GM23338 (cell line): ENCODE results near the gene YY1AP1. TPM values are rescaled to one million over a fixed set of nuclear protein-coding genes. Genes with fewer than 3 reads are reported as not detected.

Experiments
- ATAC-seq: fragments of 200-7000 bp; cut with Tn5 transposase; 3 replicates; pipeline ENCODE4 v1.9.1; 2020
- DNase-seq: peaks from one replicate; pipeline ENCODE4 v3.0.0-alpha.2; 2015; ENCODE audit warnings: low spot score
- H2AFZ ChIP-seq: fragments of 200-600 bp; sonication (generic); 2 replicates; pipeline ENCODE4 v1.8.0; 2016; ENCODE audit warnings: antibody characterized with exemption, mild to moderate bottlenecking, moderate library complexity
- H3F3A ChIP-seq: fragments of 200-600 bp; sonication (generic); replicated peaks from 2 replicates; pipeline ENCODE4 v1.8.0; 2017; ENCODE audit warnings: antibody characterized with exemption, mixed run types, low read depth
- H3K27ac ChIP-seq: fragments of 200-600 bp; sonication (generic); 2 replicates; pipeline ENCODE4 v1.6.1; 2016; ENCODE audit warnings: low read depth
- H3K27me3 ChIP-seq: fragments of 200-600 bp; sonication (generic); 2 replicates; pipeline ENCODE4 v1.8.0; 2016; ENCODE audit warnings: mild to moderate bottlenecking, mixed run types, moderate library complexity; ENCODE audit not compliant: insufficient read depth
- H3K36me3 ChIP-seq: fragments of 200-600 bp; sonication (generic); 2 replicates; pipeline ENCODE4 v1.8.0; 2016; ENCODE audit warnings: mild to moderate bottlenecking; ENCODE audit not compliant: insufficient read depth
- H3K4me1 ChIP-seq: fragments of 200-600 bp; sonication (generic); 2 replicates; pipeline ENCODE4 v1.8.0; 2016; ENCODE audit warnings: mild to moderate bottlenecking, moderate library complexity; ENCODE audit not compliant: insufficient read depth
- H3K4me2 ChIP-seq: fragments of 200-600 bp; sonication (generic); 2 replicates; pipeline ENCODE4 v1.7.1; 2017; ENCODE audit warnings: mixed run types
- H3K4me3 ChIP-seq: fragments of 200-600 bp; sonication (generic); 2 replicates; pipeline ENCODE4 v1.6.1; 2016; ENCODE audit warnings: mixed run types
- H3K79me2 ChIP-seq: fragments of 200-600 bp; sonication (generic); replicated peaks from 2 replicates; pipeline ENCODE4 v1.8.0; 2017; ENCODE audit warnings: mild to moderate bottlenecking; ENCODE audit not compliant: insufficient read depth
- H3K9me2 ChIP-seq: fragments of 200-600 bp; sonication (generic); 2 replicates; pipeline ENCODE4 v1.8.0; 2017; ENCODE audit not compliant: insufficient read depth
- H4K20me1 ChIP-seq: fragments of 200-600 bp; sonication (generic); replicated peaks from 2 replicates; pipeline ENCODE4 v1.8.0; 2017; ENCODE audit warnings: mild to moderate bottlenecking; ENCODE audit not compliant: insufficient read depth
- H3K27ac Mint-ChIP-seq: 2 replicates; pipeline ENCODE4 v1.8.0; 2020; ENCODE audit warnings: inconsistent platforms, mild to moderate bottlenecking, moderate library complexity, mixed read lengths
- H3K27me3 Mint-ChIP-seq: 3 replicates; pipeline ENCODE4 v1.8.0; 2022; ENCODE audit warnings: low read depth, mild to moderate bottlenecking, moderate library complexity, mixed read lengths, inconsistent platforms; ENCODE audit not compliant: insufficient read depth, poor library complexity
- H3K36me3 Mint-ChIP-seq: 3 replicates; pipeline ENCODE4 v1.8.0; 2021; ENCODE audit warnings: low read depth, mild to moderate bottlenecking, inconsistent platforms, moderate library complexity, mixed read lengths
- H3K4me1 Mint-ChIP-seq: 3 replicates; pipeline ENCODE4 v1.8.0; 2020; ENCODE audit warnings: mild to moderate bottlenecking, inconsistent platforms, mixed read lengths
- H3K4me3 Mint-ChIP-seq: 3 replicates; pipeline ENCODE4 v1.8.0; 2021; ENCODE audit warnings: moderate library complexity, mild to moderate bottlenecking, inconsistent platforms, mixed read lengths
- H3K9me3 Mint-ChIP-seq: 3 replicates; pipeline ENCODE4 v1.8.0; 2020; ENCODE audit warnings: moderate library complexity, mild to moderate bottlenecking, inconsistent platforms, mixed read lengths
- CREB1 ChIP-seq: fragments of 250-450 bp; sonication (Bioruptor Pico); IDR thresholded peaks from 2 replicates; pipeline ENCODE4 v1.5.0; 2020; ENCODE audit warnings: low read depth, mild to moderate bottlenecking, moderate library complexity
- CTCF ChIP-seq, 2 experiments: fragments of 200-600 bp in 1 of 2; sonication (generic) in 1 of 2; conservative IDR thresholded peaks; 2 replicates each; pipeline versions ENCODE4 v1.5.1 to v1.6.1; 2016 to 2017; ENCODE audit warnings: antibody characterized with exemption in 2 of 2, low read depth in 2 of 2, mild to moderate bottlenecking in 2 of 2, moderate library complexity in 1 of 2
- ETS1 ChIP-seq: IDR thresholded peaks from 2 replicates; pipeline ENCODE4 v1.6.1; 2016; ENCODE audit warnings: antibody characterized with exemption
- JUNB ChIP-seq: IDR thresholded peaks from one replicate; pipeline ENCODE4 v1.6.1; 2016; ENCODE audit warnings: antibody characterized with exemption; ENCODE audit not compliant: unreplicated experiment
- NANOG ChIP-seq: IDR thresholded peaks from 2 replicates; pipeline ENCODE4 v1.6.1; 2016; ENCODE audit warnings: antibody characterized with exemption, borderline replicate concordance
- POLR2AphosphoS5 ChIP-seq: IDR thresholded peaks from 2 replicates; pipeline ENCODE4 v1.6.1; 2016; ENCODE audit warnings: antibody characterized with exemption, low read depth
- REST ChIP-seq: IDR thresholded peaks from one replicate; pipeline ENCODE4 v1.6.1; 2018; ENCODE audit warnings: antibody characterized with exemption; ENCODE audit not compliant: unreplicated experiment
- ZNF114 ChIP-seq: fragments of 250-450 bp; sonication (Bioruptor Pico); IDR thresholded peaks from 2 replicates; pipeline ENCODE4 v1.5.0; 2020; ENCODE audit warnings: mild to moderate bottlenecking, moderate library complexity
- ZNF331 ChIP-seq: fragments of 250-450 bp; sonication (Bioruptor Pico); IDR thresholded peaks from 2 replicates; pipeline ENCODE4 v1.5.0; 2020; ENCODE audit warnings: low read depth, mild to moderate bottlenecking, moderate library complexity
- ZNF462 ChIP-seq: fragments of 250-450 bp; sonication (Bioruptor Pico); IDR thresholded peaks from 2 replicates; pipeline ENCODE4 v1.5.0; 2020; ENCODE audit warnings: mild to moderate bottlenecking, moderate library complexity
- polyA plus RNA-seq: library from polyadenylated mRNA; unstranded; fragments of >200 nt; fragmentation: Nextera tagmentation; extraction: Ambion mirVana; gene quantifications from 2 replicates; pipeline ENCODE4 v1.2.1, GENCODE V29; 2016
- total RNA-seq: library from RNA; depleted of rRNA; stranded (reverse); fragments of >200 nt; shearing (Covaris generic); gene quantifications from 2 replicates; pipeline ENCODE4 v1.2.3, GENCODE V29; 2014

The YY1AP1 gene
- total and polyA plus RNA-seq, 2 experiments from 2014 or later, result 21.2 to 66.5 TPM

GRCh38 chr1:155640367-155640766 is 48.2 kb downstream of the YY1AP1 start (continued):
- TF ChIP-seq ETS1 (no peak), ZNF114 (no peak), ZNF331 (CRISPR knock-in tag) (no peak)

GRCh38 chr1:155636397-155637153 is 52.0 kb downstream of the YY1AP1 start:
- Histone ChIP-seq H3K9me2 (no peaks in the 10 kb centered on the region), H3F3A (no peaks in the 10 kb centered on the region; the same call in 1 of the 2 replicates), H3K36me3 (peaks cover 4% of the 10 kb centered on the region; the same call in 1 of the 2 replicates), H3K27me3 (no peaks in the 10 kb centered on the region), H3K4me3 (no peak overlapping the region), H3K27ac (no peak overlapping the region), H2AFZ (peak overlapping the region; percentile 38), H4K20me1 (no peaks in the 10 kb centered on the region), H3K4me1 (peaks cover 12% of the 10 kb centered on the region), H3K4me2 (peak overlapping the region; percentile 57), H3K79me2 (no peaks in the 10 kb centered on the region)
- H3K4me1 Mint-ChIP-seq, result peaks cover 8% of the 10 kb centered on the region
- no peak overlapping the region for H3K4me3 Mint-ChIP-seq
- peaks cover 6% of the 10 kb centered on the region for H3K27me3 Mint-ChIP-seq
- no peak for ATAC-seq
- DNase-seq, result no peak
- peaks cover 21% of the 10 kb centered on the region for H3K9me3 Mint-ChIP-seq
- H3K36me3 Mint-ChIP-seq, result peaks cover 8% of the 10 kb centered on the region; the same call in 2 of the 3 replicates
- no peak overlapping the region for H3K27ac Mint-ChIP-seq
- TF ChIP-seq ZNF331 (CRISPR knock-in tag) (no peak), REST (no peak), CTCF (conservative IDR thresholded peaks at IDR 0.05; ENCODE audit: low read depth in 2 of 2) (no peak), NANOG (no peak), ETS1 (no peak), ZNF462 (CRISPR knock-in tag) (no peak), POLR2AphosphoS5 (no peak), JUNB (no peak), ZNF114 (no peak), CREB1 (CRISPR knock-in tag) (no peak)
